ENCODE measurements around the gene CCSAP.

Gene CCSAP

GRCh38 chr1:229365569-229365968 is 22.7 kb upstream of the CCSAP start:
- H3K27ac ChIP-seq (ENCODE audit: low read depth, low read length): no peak overlapping the region
- no peaks in the 10 kb centered on the region for H3F3A ChIP-seq (ENCODE audit: control insufficient read depth, insufficient read depth)
- H3K4me1 ChIP-seq (ENCODE audit: control insufficient read depth, low read length): no peaks in the 10 kb centered on the region
- no peaks in the 10 kb centered on the region for H3K9me2 ChIP-seq (replicated peaks; ENCODE audit: control insufficient read depth, low read length)
- H3K4me2 ChIP-seq (ENCODE audit: low read length): no peak overlapping the region
- H3K9me3 ChIP-seq (ENCODE audit: control insufficient read depth, insufficient read depth, low read length): peaks cover 6% of the 10 kb centered on the region; the same call in 1 of the 2 replicates
- no peaks in the 10 kb centered on the region for H4K20me1 ChIP-seq (ENCODE audit: control insufficient read depth, insufficient read depth, low read depth, low read length)
- H3K36me3 ChIP-seq (ENCODE audit: control insufficient read depth, low read length): no peaks in the 10 kb centered on the region
- H3K4me3 ChIP-seq (ENCODE audit: low read length): no peak overlapping the region
- H3K27me3 ChIP-seq (ENCODE audit: control insufficient read depth, low read length): peaks cover 17% of the 10 kb centered on the region
- TF ChIP-seq, protein P1, sequence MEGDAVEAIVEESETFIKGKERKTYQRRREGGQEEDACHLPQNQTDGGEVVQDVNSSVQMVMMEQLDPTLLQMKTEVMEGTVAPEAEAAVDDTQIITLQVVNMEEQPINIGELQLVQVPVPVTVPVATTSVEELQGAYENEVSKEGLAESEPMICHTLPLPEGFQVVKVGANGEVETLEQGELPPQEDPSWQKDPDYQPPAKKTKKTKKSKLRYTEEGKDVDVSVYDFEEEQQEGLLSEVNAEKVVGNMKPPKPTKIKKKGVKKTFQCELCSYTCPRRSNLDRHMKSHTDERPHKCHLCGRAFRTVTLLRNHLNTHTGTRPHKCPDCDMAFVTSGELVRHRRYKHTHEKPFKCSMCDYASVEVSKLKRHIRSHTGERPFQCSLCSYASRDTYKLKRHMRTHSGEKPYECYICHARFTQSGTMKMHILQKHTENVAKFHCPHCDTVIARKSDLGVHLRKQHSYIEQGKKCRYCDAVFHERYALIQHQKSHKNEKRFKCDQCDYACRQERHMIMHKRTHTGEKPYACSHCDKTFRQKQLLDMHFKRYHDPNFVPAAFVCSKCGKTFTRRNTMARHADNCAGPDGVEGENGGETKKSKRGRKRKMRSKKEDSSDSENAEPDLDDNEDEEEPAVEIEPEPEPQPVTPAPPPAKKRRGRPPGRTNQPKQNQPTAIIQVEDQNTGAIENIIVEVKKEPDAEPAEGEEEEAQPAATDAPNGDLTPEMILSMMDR (IDR thresholded peaks at IDR 0.05; ENCODE audit: low read depth, low read length, poor library complexity, severe bottlenecking): no peak
- no peak for TF ChIP-seq EZH2phosphoT487 (IDR thresholded peaks at IDR 0.05; ENCODE audit: borderline replicate concordance, low read length)
- no peaks in the 10 kb centered on the region for H3K79me2 ChIP-seq (ENCODE audit: control insufficient read depth, low read length)

DNA sequence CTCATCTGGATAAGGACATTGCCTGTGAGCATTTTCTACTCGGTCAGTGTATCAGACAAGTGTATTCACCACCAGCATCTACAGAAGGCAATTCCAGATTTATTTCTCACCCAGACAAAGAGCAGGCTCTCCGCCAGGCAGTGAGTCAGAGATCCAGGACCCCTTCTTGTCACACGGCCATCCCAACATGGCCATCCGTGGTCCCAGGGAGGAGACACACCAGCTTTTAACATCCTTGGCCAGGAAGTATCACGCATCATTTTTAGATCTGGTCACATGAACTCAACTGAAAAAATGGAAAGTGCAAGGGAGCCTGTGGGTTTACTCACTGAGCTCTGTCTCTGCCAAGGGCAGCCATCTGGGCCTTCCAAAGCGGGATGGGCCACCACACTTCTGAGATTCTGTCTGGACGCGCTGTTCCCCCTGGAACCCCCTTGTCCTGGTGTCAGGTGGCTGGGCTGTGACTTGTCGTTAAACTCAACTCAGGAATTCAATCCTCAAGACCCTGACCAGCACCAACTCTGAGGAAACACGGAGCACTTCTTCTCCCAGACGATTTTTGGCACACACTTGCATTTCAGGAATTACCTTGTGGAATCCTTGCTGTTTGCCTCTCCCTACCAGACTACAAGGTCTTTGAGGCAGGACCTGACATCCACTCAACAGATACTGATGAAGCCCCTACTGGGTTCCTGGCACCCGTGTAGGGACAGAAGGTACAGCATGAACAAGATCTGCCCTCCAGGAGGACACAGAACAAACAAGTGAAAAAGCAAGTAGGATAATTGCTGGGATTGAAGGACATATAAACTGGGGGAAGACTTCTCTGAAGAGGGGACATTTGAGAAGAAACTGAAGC is 21.6 kb upstream of the CCSAP start:
- TF ChIP-seq, protein P1 (IDR thresholded peaks at IDR 0.05; ENCODE audit: low read depth, low read length, poor library complexity, severe bottlenecking): no peak
- TF ChIP-seq EZH2phosphoT487 (IDR thresholded peaks at IDR 0.05; ENCODE audit: borderline replicate concordance, low read length): no peak
- no peaks in the 10 kb centered on the region for H3K4me1 ChIP-seq (ENCODE audit: control insufficient read depth, low read length)
- H3K79me2 ChIP-seq (ENCODE audit: control insufficient read depth, low read length): no peaks in the 10 kb centered on the region
- H3F3A ChIP-seq (ENCODE audit: control insufficient read depth, insufficient read depth): no peaks in the 10 kb centered on the region
- H3K9me2 ChIP-seq (replicated peaks; ENCODE audit: control insufficient read depth, low read length): no peaks in the 10 kb centered on the region
- no peaks in the 10 kb centered on the region for H3K36me3 ChIP-seq (ENCODE audit: control insufficient read depth, low read length)
- no peak overlapping the region for H3K4me3 ChIP-seq (ENCODE audit: low read length)
- no peaks in the 10 kb centered on the region for H4K20me1 ChIP-seq (ENCODE audit: control insufficient read depth, insufficient read depth, low read depth, low read length)
- H3K4me2 ChIP-seq (ENCODE audit: low read length): no peak overlapping the region
- no peak overlapping the region for H3K27ac ChIP-seq (ENCODE audit: low read depth, low read length)
- H3K27me3 ChIP-seq (ENCODE audit: control insufficient read depth, low read length): peaks cover 14% of the 10 kb centered on the region
- H3K9me3 ChIP-seq (ENCODE audit: control insufficient read depth, insufficient read depth, low read length): peaks cover 6% of the 10 kb centered on the region; the same call in 1 of the 2 replicates

- TF ChIP-seq, protein P1 (IDR thresholded peaks at IDR 0.05; ENCODE audit: low read depth, low read length, poor library complexity, severe bottlenecking): no peak
- TF ChIP-seq EZH2phosphoT487 (IDR thresholded peaks at IDR 0.05; ENCODE audit: borderline replicate concordance, low read length): no peak
- H3K4me1 ChIP-seq (ENCODE audit: control insufficient read depth, low read length): no peaks in the 10 kb centered on the region
- H3K27me3 ChIP-seq (ENCODE audit: control insufficient read depth, low read length): peaks cover 14% of the 10 kb centered on the region
- no peak overlapping the region for H3K27ac ChIP-seq (ENCODE audit: low read depth, low read length)
- H3K36me3 ChIP-seq (ENCODE audit: control insufficient read depth, low read length): no peaks in the 10 kb centered on the region
- H3F3A ChIP-seq (ENCODE audit: control insufficient read depth, insufficient read depth): no peaks in the 10 kb centered on the region
- peaks cover 6% of the 10 kb centered on the region; the same call in 1 of the 2 replicates for H3K9me3 ChIP-seq (ENCODE audit: control insufficient read depth, insufficient read depth, low read length)
- H3K4me3 ChIP-seq (ENCODE audit: low read length): no peak overlapping the region
- H3K9me2 ChIP-seq (replicated peaks; ENCODE audit: control insufficient read depth, low read length): no peaks in the 10 kb centered on the region
- H4K20me1 ChIP-seq (ENCODE audit: control insufficient read depth, insufficient read depth, low read depth, low read length): no peaks in the 10 kb centered on the region
- H3K79me2 ChIP-seq (ENCODE audit: control insufficient read depth, low read length): no peaks in the 10 kb centered on the region
- no peak overlapping the region for H3K4me2 ChIP-seq (ENCODE audit: low read length)
Measured at GRCh38 chr1:229363723-229364122, 20.9 kb upstream of the CCSAP start.
